ENCODE data around the gene PAK5.

The PAK5 gene

DNA sequence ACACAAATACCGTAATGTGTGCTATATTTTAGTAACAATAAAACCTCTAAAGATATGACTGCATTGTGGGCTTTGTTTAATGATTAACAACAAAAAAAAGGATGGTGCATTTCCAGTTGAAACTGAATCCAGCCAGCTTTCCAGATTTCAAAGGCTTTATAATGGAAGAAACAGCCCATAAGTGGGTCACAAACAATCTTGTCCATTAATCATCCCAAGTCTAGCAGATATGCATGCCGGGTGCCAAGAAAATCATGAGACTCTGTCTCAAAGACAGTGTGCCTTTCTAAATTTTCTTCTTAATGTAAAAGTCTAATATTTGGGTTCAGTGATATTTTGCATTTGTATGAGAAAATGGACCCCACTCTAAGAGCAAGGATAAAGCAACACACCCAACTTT lies 345.1 kb downstream of the PAK5 start:
- DNase-seq (ENCODE audit: low spot score), result no peak

DNA sequence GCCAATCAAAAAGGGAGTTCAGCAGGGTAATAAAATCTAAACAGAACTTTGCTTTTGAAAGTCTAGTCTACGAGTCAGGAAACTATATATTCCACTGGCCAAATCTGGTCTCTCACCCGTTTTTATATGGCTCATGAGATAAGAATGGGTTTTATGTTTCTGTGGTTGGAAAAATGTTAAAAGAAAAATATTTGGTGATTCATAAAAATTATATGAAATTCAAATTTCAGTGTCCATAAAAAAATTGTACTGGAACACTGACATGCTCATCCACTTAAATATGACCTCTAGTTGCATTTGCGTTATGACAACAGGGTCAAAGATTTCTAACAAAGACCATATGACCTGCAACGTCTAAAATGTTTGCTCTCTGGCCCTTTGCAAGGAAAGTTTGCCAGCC lies 346.8 kb downstream of the PAK5 start:
- no peak for DNase-seq (ENCODE audit: low spot score)

GRCh38 chr20:9491324-9491723 lies 347.6 kb downstream of the PAK5 start:
- DNase-seq (ENCODE audit: low spot score), result no peak

- no peak for DNase-seq (ENCODE audit: low spot score)
Measured at GRCh38 chr20:9490631-9491030, 348.2 kb downstream of the PAK5 start.

DNA sequence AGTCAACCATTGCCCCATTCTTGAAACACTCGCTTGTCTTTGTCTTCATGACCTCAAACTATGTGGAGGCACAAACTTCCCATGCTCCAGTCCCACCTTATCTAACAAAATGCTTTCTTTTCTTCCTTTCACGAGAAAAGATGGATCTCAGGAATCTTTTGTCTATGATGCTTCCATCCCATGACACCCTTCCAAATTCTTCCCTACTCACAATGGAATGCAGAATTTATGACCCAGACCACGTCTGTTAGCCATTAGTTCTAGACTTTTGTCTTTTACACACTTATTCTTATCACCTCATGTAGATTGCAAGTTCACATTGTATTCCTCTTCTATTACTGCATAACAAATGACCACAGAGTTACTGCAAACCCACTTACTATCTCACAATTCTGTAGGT lies 348.7 kb downstream of the PAK5 start:
- no peak for DNase-seq (ENCODE audit: low spot score)

- no peak for DNase-seq (ENCODE audit: low spot score)
Measured at GRCh38 chr20:9488063-9488462, 350.8 kb downstream of the PAK5 start.

All from RKO (cell line).